ENCODE data around the gene TTC9.

DNA sequence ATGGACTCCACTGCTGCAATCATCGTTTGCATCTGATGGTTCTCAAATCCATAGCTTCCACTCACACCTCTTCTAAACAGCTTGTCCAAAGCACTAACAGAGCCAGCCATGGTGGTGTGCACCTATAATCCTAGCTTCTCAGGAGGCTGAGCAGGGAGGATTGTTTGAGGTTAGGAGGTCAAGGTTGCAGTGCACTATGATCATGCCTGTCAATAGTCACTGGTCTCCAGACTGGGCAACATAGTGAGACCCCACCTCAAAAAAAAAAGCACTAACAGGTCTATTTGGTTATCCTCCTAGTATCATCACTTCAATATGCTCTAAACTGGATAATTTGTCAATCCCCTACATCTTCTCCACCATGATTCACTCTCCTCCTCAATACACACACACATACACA is 63.2 kb downstream of the TTC9 start:
- no peak for TF ChIP-seq EZH2 (IDR thresholded peaks at IDR 0.05; ENCODE audit: borderline replicate concordance, low read depth, low read length, poor library complexity, severe bottlenecking)
- TF ChIP-seq, protein P1, sequence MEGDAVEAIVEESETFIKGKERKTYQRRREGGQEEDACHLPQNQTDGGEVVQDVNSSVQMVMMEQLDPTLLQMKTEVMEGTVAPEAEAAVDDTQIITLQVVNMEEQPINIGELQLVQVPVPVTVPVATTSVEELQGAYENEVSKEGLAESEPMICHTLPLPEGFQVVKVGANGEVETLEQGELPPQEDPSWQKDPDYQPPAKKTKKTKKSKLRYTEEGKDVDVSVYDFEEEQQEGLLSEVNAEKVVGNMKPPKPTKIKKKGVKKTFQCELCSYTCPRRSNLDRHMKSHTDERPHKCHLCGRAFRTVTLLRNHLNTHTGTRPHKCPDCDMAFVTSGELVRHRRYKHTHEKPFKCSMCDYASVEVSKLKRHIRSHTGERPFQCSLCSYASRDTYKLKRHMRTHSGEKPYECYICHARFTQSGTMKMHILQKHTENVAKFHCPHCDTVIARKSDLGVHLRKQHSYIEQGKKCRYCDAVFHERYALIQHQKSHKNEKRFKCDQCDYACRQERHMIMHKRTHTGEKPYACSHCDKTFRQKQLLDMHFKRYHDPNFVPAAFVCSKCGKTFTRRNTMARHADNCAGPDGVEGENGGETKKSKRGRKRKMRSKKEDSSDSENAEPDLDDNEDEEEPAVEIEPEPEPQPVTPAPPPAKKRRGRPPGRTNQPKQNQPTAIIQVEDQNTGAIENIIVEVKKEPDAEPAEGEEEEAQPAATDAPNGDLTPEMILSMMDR (conservative IDR thresholded peaks at IDR 0.05; ENCODE audit: low read depth, low read length) = no peak

Data from A673 (cell line).